ENCODE measurements around the gene DCST2. TPM values are rescaled to one million over a fixed set of nuclear protein-coding genes. Genes with fewer than 3 reads are reported as not detected.

Gene DCST2
- total RNA-seq, 1 donor from 2014 or later = 0.26 TPM

- Mint-ChIP-seq H3K27me3 (ENCODE audit: insufficient read depth) (peaks cover 34% of the 10 kb centered on the region), H3K27ac (no peak overlapping the region), H3K36me3 (ENCODE audit: low read depth) (peaks cover under 1% of the 10 kb centered on the region), H3K4me3 (no peak overlapping the region), H3K4me1 (ENCODE audit: low read depth) (peaks cover 39% of the 10 kb centered on the region), H3K9me3 (no peaks in the 10 kb centered on the region)
- intact Hi-C loops (cut with micrococcal nuclease) = no loop called here
- DNase-seq (ENCODE audit: low spot score) = no peak
Measured at GRCh38 chr1:155076371-155076770, 42.8 kb upstream of the DCST2 start.

GRCh38 chr1:155075535-155075934 is 42.0 kb upstream of the DCST2 start:
- Mint-ChIP-seq H3K9me3 (no peaks in the 10 kb centered on the region), H3K27me3 (ENCODE audit: insufficient read depth) (peaks cover 29% of the 10 kb centered on the region), H3K4me3 (no peak overlapping the region), H3K4me1 (ENCODE audit: low read depth) (peaks cover 35% of the 10 kb centered on the region), H3K27ac (no peak overlapping the region), H3K36me3 (ENCODE audit: low read depth) (no peaks in the 10 kb centered on the region)
- no peak for DNase-seq (ENCODE audit: low spot score)
- intact Hi-C loops (cut with micrococcal nuclease) = no loop called here

GRCh38 chr1:155073377-155074242 is 40.0 kb upstream of the DCST2 start:
- intact Hi-C loops (cut with micrococcal nuclease) = no loop called here
- no peak for DNase-seq (ENCODE audit: low spot score)

GRCh38 chr1:155072531-155073289 is 39.1 kb upstream of the DCST2 start:
- no peak for DNase-seq (ENCODE audit: low spot score)
- H3K36me3 Mint-ChIP-seq (ENCODE audit: low read depth) = peaks cover 4% of the 10 kb centered on the region
- H3K27ac Mint-ChIP-seq = no peak overlapping the region
- H3K27me3 Mint-ChIP-seq (ENCODE audit: insufficient read depth) = peaks cover 6% of the 10 kb centered on the region
- H3K4me3 Mint-ChIP-seq = no peak overlapping the region
- intact Hi-C loops (cut with micrococcal nuclease) = no loop called here
- H3K4me1 Mint-ChIP-seq (ENCODE audit: low read depth) = peaks cover 24% of the 10 kb centered on the region
- H3K9me3 Mint-ChIP-seq = no peaks in the 10 kb centered on the region

More at GRCh38 chr1:155073377-155074242, 40.0 kb upstream of the DCST2 start:
- peaks cover 4% of the 10 kb centered on the region for H3K36me3 Mint-ChIP-seq (ENCODE audit: low read depth)
- H3K27ac Mint-ChIP-seq = no peak overlapping the region
- peaks cover 14% of the 10 kb centered on the region for H3K27me3 Mint-ChIP-seq (ENCODE audit: insufficient read depth)
- H3K4me1 Mint-ChIP-seq (ENCODE audit: low read depth) = peaks cover 27% of the 10 kb centered on the region
- H3K9me3 Mint-ChIP-seq = no peaks in the 10 kb centered on the region
- H3K4me3 Mint-ChIP-seq = no peak overlapping the region

GRCh38 chr1:155071701-155072100 is 38.1 kb upstream of the DCST2 start:
- no peak for DNase-seq (ENCODE audit: low spot score)
- Mint-ChIP-seq H3K27me3 (ENCODE audit: insufficient read depth) (peaks cover 2% of the 10 kb centered on the region), H3K4me3 (peak overlapping the region; percentile 29), H3K9me3 (no peaks in the 10 kb centered on the region), H3K36me3 (ENCODE audit: low read depth) (peaks cover 6% of the 10 kb centered on the region), H3K4me1 (ENCODE audit: low read depth) (peaks cover 20% of the 10 kb centered on the region), H3K27ac (no peak overlapping the region)
- intact Hi-C loops (cut with micrococcal nuclease) = loop anchor here (1.0 kb wide), 2 partner anchors 8 to 10 kb away; partner anchors contain the start of gene EFNA4

GRCh38 chr1:155070721-155071569 is 37.4 kb upstream of the DCST2 start:
- Mint-ChIP-seq H3K4me3 (peak overlapping the region; percentile 29), H3K27ac (no peak overlapping the region), H3K9me3 (no peaks in the 10 kb centered on the region), H3K36me3 (ENCODE audit: low read depth) (peaks cover 7% of the 10 kb centered on the region), H3K27me3 (ENCODE audit: insufficient read depth) (peaks cover 2% of the 10 kb centered on the region), H3K4me1 (ENCODE audit: low read depth) (peaks cover 20% of the 10 kb centered on the region)
- intact Hi-C loops (cut with micrococcal nuclease) = loop anchor here (1.0 kb wide), 2 partner anchors 8 to 10 kb away; partner anchors contain the start of gene EFNA4
- peak; percentile 66 for DNase-seq (ENCODE audit: low spot score)

- peaks cover 20% of the 10 kb centered on the region for H3K4me1 Mint-ChIP-seq (ENCODE audit: low read depth)
- no peak overlapping the region for H3K27ac Mint-ChIP-seq
- H3K36me3 Mint-ChIP-seq (ENCODE audit: low read depth) = peaks cover 7% of the 10 kb centered on the region
- no peak for DNase-seq (ENCODE audit: low spot score)
- H3K4me3 Mint-ChIP-seq = no peak overlapping the region
- intact Hi-C loops (cut with micrococcal nuclease) = no loop called here
- peaks cover 2% of the 10 kb centered on the region for H3K27me3 Mint-ChIP-seq (ENCODE audit: insufficient read depth)
- no peaks in the 10 kb centered on the region for H3K9me3 Mint-ChIP-seq
Measured at GRCh38 chr1:155070158-155070621, 36.6 kb upstream of the DCST2 start.

- intact Hi-C loops (cut with micrococcal nuclease) = no loop called here
- peaks cover 26% of the 10 kb centered on the region for H3K4me1 Mint-ChIP-seq (ENCODE audit: low read depth)
- H3K36me3 Mint-ChIP-seq (ENCODE audit: low read depth) = peaks cover 7% of the 10 kb centered on the region
- no peak overlapping the region for H3K27ac Mint-ChIP-seq
- no peak overlapping the region for H3K4me3 Mint-ChIP-seq
- DNase-seq (ENCODE audit: low spot score) = no peak
- H3K9me3 Mint-ChIP-seq = no peaks in the 10 kb centered on the region
- peaks cover 2% of the 10 kb centered on the region for H3K27me3 Mint-ChIP-seq (ENCODE audit: insufficient read depth)
Measured at GRCh38 chr1:155069551-155070157, 36.1 kb upstream of the DCST2 start.

GRCh38 chr1:155068599-155068998 is 35.0 kb upstream of the DCST2 start:
- Mint-ChIP-seq H3K27ac (peak overlapping the region; percentile 42), H3K27me3 (ENCODE audit: insufficient read depth) (peaks cover 2% of the 10 kb centered on the region), H3K9me3 (no peaks in the 10 kb centered on the region), H3K4me1 (ENCODE audit: low read depth) (peaks cover 28% of the 10 kb centered on the region), H3K4me3 (no peak overlapping the region), H3K36me3 (ENCODE audit: low read depth) (peaks cover 7% of the 10 kb centered on the region)
- intact Hi-C loops (cut with micrococcal nuclease) = no loop called here
- no peak for DNase-seq (ENCODE audit: low spot score)

GRCh38 chr1:155066777-155067176 is 33.2 kb upstream of the DCST2 start:
- intact Hi-C loops (cut with micrococcal nuclease) = no loop called here
- H3K27me3 Mint-ChIP-seq (ENCODE audit: insufficient read depth) = no peaks in the 10 kb centered on the region
- peaks cover 7% of the 10 kb centered on the region for H3K36me3 Mint-ChIP-seq (ENCODE audit: low read depth)
- DNase-seq (ENCODE audit: low spot score) = no peak
- H3K4me3 Mint-ChIP-seq = no peak overlapping the region
- H3K27ac Mint-ChIP-seq = no peak overlapping the region
- H3K4me1 Mint-ChIP-seq (ENCODE audit: low read depth) = peaks cover 29% of the 10 kb centered on the region
- H3K9me3 Mint-ChIP-seq = no peaks in the 10 kb centered on the region

GRCh38 chr1:155064832-155065429 is 31.4 kb upstream of the DCST2 start:
- no peaks in the 10 kb centered on the region for H3K9me3 Mint-ChIP-seq
- intact Hi-C loops (cut with micrococcal nuclease) = loop anchor here (1.0 to 5.0 kb wide), 2 partner anchors 13 to 458 kb away; partner anchors contain the start of genes ADAR and EFNA3
- DNase-seq (ENCODE audit: low spot score) = no peak
- peaks cover 10% of the 10 kb centered on the region for H3K36me3 Mint-ChIP-seq (ENCODE audit: low read depth)
- peak overlapping the region; percentile 93 for H3K4me3 Mint-ChIP-seq
- no peak overlapping the region for H3K27ac Mint-ChIP-seq
- H3K27me3 Mint-ChIP-seq (ENCODE audit: insufficient read depth) = no peaks in the 10 kb centered on the region
- peaks cover 31% of the 10 kb centered on the region for H3K4me1 Mint-ChIP-seq (ENCODE audit: low read depth)

All from activated T-helper 1 cell treated with anti-CD3 and anti-CD28 coated beads, Interleukin-12 subunit alpha, Interleukin-12 subunit beta, Interleukin-2, Interleukin-4 antibody, amounts not matched to agents 30 ng/mL and 10 ng/mL and 1 ng/mL, durations not matched to agents 14 hours and 24 hours and 36 hours (primary cell).